Naive thymus-derived CD4-positive, alpha-beta T cell (primary cell): ENCODE measurements around the gene SUPT4H1. TPM values are rescaled to one million over a fixed set of nuclear protein-coding genes. Genes with fewer than 3 reads are reported as not detected.

ENCODE experiments used
- ATAC-seq: fragments of 150-1000 bp; cut with Tn5 transposase; 2 replicates; pipeline ENCODE4 v1.10.0; 2021; ENCODE audit warnings: mild to moderate bottlenecking, moderate library complexity
- CTCF ChIA-PET: fragments of 350-600 bp; sonication (Branson Sonifier 250); formaldehyde crosslinking; loops from one replicate; lab custom pipeline; 2021; ENCODE audit warnings: antibody characterized with exemption; lab: Charles Lee
- POLR2A ChIA-PET: fragments of 350-600 bp; sonication (Branson Sonifier 250); formaldehyde crosslinking; loops from one replicate; lab custom pipeline; 2021; ENCODE audit warnings: antibody characterized with exemption, inconsistent platforms; lab: Charles Lee
- DNase-seq, 9 donors: peaks; one replicate each; pipeline versions ENCODE4 v3.0.0 to v3.0.0-alpha.2; 2020 to 2022; ENCODE audit warnings: mixed read lengths in 1 of 9
- H3K27ac ChIP-seq: one replicate; pipeline ENCODE4 v1.7.0; 2013; ENCODE audit warnings: mild to moderate bottlenecking, low read depth, low read length, moderate library complexity
- H3K27me3 ChIP-seq, 2 donors: one replicate each; pipeline ENCODE4 v1.7.0; 2013; ENCODE audit warnings: low read length in 2 of 2, mild to moderate bottlenecking in 2 of 2, moderate library complexity in 2 of 2; ENCODE audit not compliant: control insufficient read depth in 2 of 2, insufficient read depth in 2 of 2
- H3K36me3 ChIP-seq, 3 experiments: 1 replicate in 2 of 3; 2 replicates in 1 of 3; pipeline ENCODE4 v1.7.0; 2013; ENCODE audit warnings: low read length in 3 of 3, mild to moderate bottlenecking in 3 of 3, moderate library complexity in 1 of 3; ENCODE audit not compliant: insufficient read depth in 3 of 3, control insufficient read depth in 2 of 3
- H3K4me1 ChIP-seq, 2 donors: one replicate each; pipeline ENCODE4 v1.7.0; 2013; ENCODE audit warnings: low read length in 2 of 2, mild to moderate bottlenecking in 2 of 2, moderate library complexity in 1 of 2; ENCODE audit not compliant: control insufficient read depth in 2 of 2, insufficient read depth in 2 of 2
- H3K4me3 ChIP-seq: 2 replicates; pipeline ENCODE4 v1.7.0; 2013; ENCODE audit warnings: mild to moderate bottlenecking, low read length
- H3K9me3 ChIP-seq, 3 experiments: 1 replicate in 2 of 3; 2 replicates in 1 of 3; pipeline ENCODE4 v1.7.0; 2013; ENCODE audit warnings: low read length in 3 of 3; ENCODE audit not compliant: control insufficient read depth in 2 of 3
- H3K27ac Mint-ChIP-seq, 9 donors: one replicate each; pipeline ENCODE4 v1.8.0; 2020 to 2022; ENCODE audit warnings: mixed read lengths in 9 of 9, mild to moderate bottlenecking in 8 of 9, moderate library complexity in 5 of 9, inconsistent platforms in 2 of 9
- H3K27me3 Mint-ChIP-seq, 5 donors: one replicate each; pipeline ENCODE4 v1.8.0; 2021 to 2022; ENCODE audit warnings: mixed read lengths in 5 of 5, mild to moderate bottlenecking in 1 of 5
- H3K36me3 Mint-ChIP-seq, 5 donors: one replicate each; pipeline ENCODE4 v1.8.0; 2020 to 2022; ENCODE audit warnings: mixed read lengths in 5 of 5, mild to moderate bottlenecking in 3 of 5, inconsistent platforms in 1 of 5
- H3K4me1 Mint-ChIP-seq, 7 donors: one replicate each; pipeline ENCODE4 v1.8.0; 2020 to 2022; ENCODE audit warnings: mixed read lengths in 7 of 7, mild to moderate bottlenecking in 3 of 7, inconsistent platforms in 1 of 7
- H3K4me3 Mint-ChIP-seq, 10 donors: one replicate each; pipeline ENCODE4 v1.8.0; 2020 to 2022; ENCODE audit warnings: mild to moderate bottlenecking in 10 of 10, mixed read lengths in 10 of 10, moderate library complexity in 6 of 10, inconsistent platforms in 2 of 10
- H3K9me3 Mint-ChIP-seq, 11 donors: one replicate each; pipeline ENCODE4 v1.8.0; 2020 to 2022; ENCODE audit warnings: mixed read lengths in 11 of 11, mild to moderate bottlenecking in 4 of 11, inconsistent platforms in 1 of 11, moderate library complexity in 1 of 11
- intact Hi-C, 2 donors: fragments of 100-400 bp; cut with micrococcal nuclease; formaldehyde crosslinking; loops; one replicate each; pipeline ENCODE4 v1.15.1; 2023
- polyA plus RNA-seq, 2 donors: library from polyadenylated mRNA; unstranded; fragments of 300-500 nt; fragmentation: Illumina TruSeq; gene quantifications; one replicate each; pipeline ENCODE4 v1.2.3, GENCODE V29; 2021
- total RNA-seq, 6 experiments: library from RNA in 5 of 6; stranded (reverse) in 5 of 6; gene quantifications; 1 replicate in 5 of 6; 2 replicates in 1 of 6; pipeline ENCODE4 v1.2.3 and lab custom pipeline; 2021 to 2026

Gene SUPT4H1
- total and polyA plus RNA-seq, 7 experiments from 2014 or later: 36.0 to 91.7 (median 66.8) TPM

DNA sequence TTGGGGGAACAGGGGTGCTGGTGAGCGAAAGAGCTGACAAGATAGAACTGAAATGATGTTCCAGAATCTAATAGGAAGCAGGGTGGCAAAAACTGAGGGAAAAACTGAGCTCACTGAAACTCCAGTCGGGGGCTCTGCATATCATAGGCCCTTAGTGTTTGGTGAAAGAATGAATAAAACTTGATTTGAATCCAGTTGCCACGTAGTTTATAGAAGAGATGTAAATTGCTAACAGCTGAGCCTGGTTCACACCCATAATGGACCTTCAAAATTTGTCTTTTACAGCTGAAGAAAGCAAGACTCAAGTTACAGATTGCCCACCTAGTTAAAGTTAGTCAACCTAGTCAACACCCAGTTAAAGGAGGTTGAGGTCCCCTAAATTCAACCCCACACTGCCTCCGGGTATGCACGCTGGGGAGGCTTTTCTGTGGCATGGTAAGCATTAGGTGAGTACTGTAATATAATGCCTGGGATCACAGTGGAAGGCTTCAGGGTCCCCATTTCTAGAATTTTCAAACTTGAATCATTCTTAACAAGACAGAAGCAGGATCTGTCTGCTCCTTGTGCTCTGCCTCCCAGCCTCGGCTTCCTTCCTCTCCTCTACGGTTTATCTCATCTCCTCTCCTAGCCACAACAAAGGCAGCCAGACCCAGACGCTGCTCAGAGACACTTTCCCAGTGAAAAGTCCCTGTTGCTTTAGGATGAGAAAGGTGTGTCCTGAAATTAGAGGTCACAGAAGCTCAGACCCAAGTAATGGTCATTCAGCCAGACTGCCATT, 26.9 kb upstream of the SUPT4H1 start:
- H3K9me3 ChIP-seq: no peaks in the 10 kb centered on the region
- H3K4me3 ChIP-seq: no peak overlapping the region
- no peaks in the 10 kb centered on the region for H3K27me3 ChIP-seq
- Mint-ChIP-seq H3K36me3 (peaks cover 0 to 9% (median 0%) of the 10 kb centered on the region in 5 donors), H3K9me3 (peaks cover 0 to 1% (median 0%) of the 10 kb centered on the region in 11 donors), H3K4me3 (peak overlapping the region; percentile 6 to 77 (median 58)), H3K27ac (peak overlapping the region in 4 of 9 donors; percentile 21 to 76 (median 46)), H3K4me1 (peaks cover 34 to 62% (median 56%) of the 10 kb centered on the region in 7 donors), H3K27me3 (no peaks in the 10 kb centered on the region)
- H3K4me1 ChIP-seq: peaks cover 16 to 36% of the 10 kb centered on the region in 2 donors
- no peaks in the 10 kb centered on the region for H3K36me3 ChIP-seq
- CTCF ChIA-PET: interaction anchor here (1.1 to 1.2 kb wide), 2 partner anchors 62 to 103 kb away, joined by 3 to 4 read pairs; no protein-coding TSS in a partner anchor
- DNase-seq: peak in 2 of 9 donors; percentile 14 to 18
- ATAC-seq: no peak
- intact Hi-C loops: loop anchor here (1.0 to 2.0 kb wide), 2 partner anchors 26 to 68 kb away; partner anchors contain the start of gene SUPT4H1 (in 1 of the 2)
- H3K27ac ChIP-seq: no peak overlapping the region
- POLR2A ChIA-PET: interaction anchor here (0.9 to 4.6 kb wide), 9 partner anchors 12 to 51 kb away, joined by 3 to 28 read pairs (median 5); partner anchors contain the start of gene SUPT4H1

DNA sequence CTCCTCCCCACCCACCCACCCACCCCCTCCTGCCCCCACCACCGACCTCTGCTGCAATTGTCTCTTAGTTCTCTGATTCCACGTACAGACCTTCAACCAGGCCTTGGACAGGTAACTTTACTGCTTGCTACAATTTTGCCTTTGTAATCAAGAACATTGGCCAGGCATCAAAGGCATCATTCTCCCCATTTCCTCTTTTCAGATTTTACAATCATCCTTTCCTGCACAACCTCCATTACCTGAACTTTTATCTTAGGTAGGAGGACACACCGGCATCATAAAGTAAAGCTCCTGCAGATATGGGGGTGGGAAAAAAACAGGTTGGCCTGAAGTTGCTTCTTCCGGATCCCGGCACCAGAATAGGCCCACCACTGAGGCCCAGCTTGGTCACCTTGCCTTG, 25.7 kb upstream of the SUPT4H1 start:
- ATAC-seq (no peak), DNase-seq (no peak)
- no peak overlapping the region for H3K4me3 ChIP-seq
- ChIA-PET CTCF (no interaction called here), POLR2A (interaction anchor here (0.9 to 4.6 kb wide), 3 partner anchors 17 to 24 kb away, joined by 3 to 28 read pairs (median 4); partner anchors contain the start of gene SUPT4H1)
- no peaks in the 10 kb centered on the region for H3K9me3 ChIP-seq
- H3K27me3 ChIP-seq: no peaks in the 10 kb centered on the region
- H3K27ac ChIP-seq: no peak overlapping the region
- Mint-ChIP-seq H3K4me1 (peaks cover 32 to 55% (median 51%) of the 10 kb centered on the region in 7 donors), H3K27me3 (no peaks in the 10 kb centered on the region), H3K9me3 (peaks cover 0 to 1% (median 0%) of the 10 kb centered on the region in 11 donors), H3K4me3 (peak overlapping the region in 3 of 10 donors; percentile 5 to 29 (median 5)), H3K36me3 (peaks cover 0 to 10% (median under 1%) of the 10 kb centered on the region in 5 donors), H3K27ac (no peak overlapping the region)
- no peaks in the 10 kb centered on the region for H3K36me3 ChIP-seq
- intact Hi-C loops: loop anchor here in 1 of 2 donors (2.0 kb wide), 1 partner anchor 25 kb away; the partner anchor contains the start of gene SUPT4H1
- H3K4me1 ChIP-seq: peaks cover 13 to 34% of the 10 kb centered on the region in 2 donors

DNA sequence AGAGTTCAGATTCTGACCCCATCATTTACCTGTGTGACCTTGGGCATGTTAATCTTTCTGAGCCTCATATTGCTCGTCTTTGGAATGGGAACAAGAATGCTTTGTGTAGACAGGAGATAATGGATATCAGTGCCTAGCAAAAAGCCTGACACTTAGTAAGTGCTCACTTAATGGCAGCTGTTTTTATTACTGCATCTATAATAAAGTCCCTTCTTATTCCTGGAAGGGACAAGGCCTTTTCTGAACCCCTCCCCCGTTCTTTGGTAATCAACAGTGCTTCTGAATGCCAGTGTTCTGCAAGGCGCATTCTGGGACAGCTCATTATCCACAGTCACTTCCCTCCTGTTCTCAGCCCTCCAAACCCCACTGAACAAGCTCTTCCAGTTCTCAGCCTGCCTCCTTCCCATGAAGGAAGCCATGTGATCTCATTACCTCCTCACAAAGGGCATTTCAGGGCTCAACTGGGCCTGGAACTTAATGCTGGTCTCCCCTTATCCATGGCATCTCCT, 25.1 kb upstream of the SUPT4H1 start:
- no peak overlapping the region for H3K4me3 Mint-ChIP-seq
- Histone ChIP-seq H3K9me3 (no peaks in the 10 kb centered on the region), H3K36me3 (no peaks in the 10 kb centered on the region), H3K4me1 (peaks cover 10 to 28% of the 10 kb centered on the region in 2 donors), H3K27me3 (no peaks in the 10 kb centered on the region), H3K4me3 (no peak overlapping the region), H3K27ac (no peak overlapping the region)
- H3K9me3 Mint-ChIP-seq: peaks cover 0 to 1% (median 0%) of the 10 kb centered on the region in 11 donors
- DNase-seq (no peak), ATAC-seq (no peak)
- peaks cover 0 to 12% (median 4%) of the 10 kb centered on the region in 5 donors for H3K36me3 Mint-ChIP-seq
- H3K27me3 Mint-ChIP-seq: no peaks in the 10 kb centered on the region
- H3K27ac Mint-ChIP-seq: no peak overlapping the region
- ChIA-PET POLR2A (interaction anchor here (0.9 to 4.6 kb wide), 3 partner anchors 23 to 37 kb away, joined by 3 to 28 read pairs (median 4); partner anchors contain the start of gene SUPT4H1), CTCF (no interaction called here)
- intact Hi-C loops: no loop called here
- peaks cover 27 to 50% (median 46%) of the 10 kb centered on the region in 7 donors for H3K4me1 Mint-ChIP-seq

DNA sequence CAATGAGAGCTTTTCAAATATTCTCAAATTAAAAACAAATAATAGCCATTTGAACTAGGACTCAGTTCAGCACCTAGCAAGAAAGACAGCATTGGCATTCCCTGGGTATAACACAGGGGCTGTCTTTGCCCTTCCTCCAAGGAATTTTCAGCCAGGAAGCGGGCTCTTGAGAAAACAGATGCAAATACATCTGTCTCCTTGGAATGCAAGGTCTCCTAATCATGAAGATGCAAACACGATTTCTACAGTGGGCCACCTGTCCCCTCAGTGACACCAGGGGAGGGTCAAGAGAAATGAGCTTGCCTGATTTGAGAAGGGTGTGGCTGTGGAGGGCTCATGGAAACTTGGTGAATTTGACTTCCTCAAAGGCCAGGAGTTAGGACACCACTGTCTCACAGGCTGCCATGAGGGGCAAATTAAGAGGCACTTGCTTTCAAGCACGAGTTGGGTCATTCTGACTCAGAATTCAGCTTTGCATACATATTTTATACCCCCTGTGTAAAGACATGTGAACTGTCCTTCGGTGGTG, 24.5 kb upstream of the SUPT4H1 start:
- H3K36me3 ChIP-seq: no peaks in the 10 kb centered on the region
- Mint-ChIP-seq H3K27ac (no peak overlapping the region), H3K4me3 (no peak overlapping the region), H3K4me1 (peaks cover 23 to 44% (median 41%) of the 10 kb centered on the region in 7 donors), H3K27me3 (no peaks in the 10 kb centered on the region), H3K9me3 (peaks cover 0 to 1% (median 0%) of the 10 kb centered on the region in 11 donors), H3K36me3 (peaks cover 0 to 16% (median 4%) of the 10 kb centered on the region in 5 donors)
- H3K9me3 ChIP-seq: no peaks in the 10 kb centered on the region
- H3K4me1 ChIP-seq: peaks cover 6 to 22% of the 10 kb centered on the region in 2 donors
- no peak for DNase-seq
- ChIA-PET CTCF (no interaction called here), POLR2A (interaction anchor here (0.9 to 4.6 kb wide), 2 partner anchors 23 to 38 kb away, joined by 4 to 28 read pairs; partner anchors contain the start of gene SUPT4H1)
- no peak overlapping the region for H3K4me3 ChIP-seq
- intact Hi-C loops: no loop called here
- ATAC-seq: peak; percentile 42
- H3K27ac ChIP-seq: no peak overlapping the region
- H3K27me3 ChIP-seq: no peaks in the 10 kb centered on the region

DNA sequence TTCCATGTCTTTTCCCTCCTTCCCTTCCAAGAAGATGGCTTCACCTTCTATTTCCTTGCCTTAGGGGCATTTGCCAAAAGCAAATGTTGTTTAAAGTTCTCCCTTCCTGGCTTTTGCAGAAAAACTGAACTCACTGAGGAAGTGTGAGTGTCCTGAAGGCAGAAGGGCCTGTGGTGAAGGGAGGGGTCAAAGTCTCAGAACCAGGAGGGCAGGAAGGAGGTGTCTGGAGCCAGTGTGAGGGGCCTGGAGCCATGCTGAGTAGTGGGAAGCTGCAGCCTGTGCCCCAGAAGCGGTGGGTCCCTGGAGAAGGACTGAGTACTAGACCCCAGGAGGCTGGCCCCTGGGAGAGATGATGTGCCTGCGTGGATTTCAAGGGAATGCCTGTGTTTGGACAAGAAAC, 23.8 kb upstream of the SUPT4H1 start:
- Mint-ChIP-seq H3K27me3 (no peaks in the 10 kb centered on the region), H3K36me3 (peaks cover 0 to 16% (median 4%) of the 10 kb centered on the region in 5 donors), H3K9me3 (peaks cover 0 to 1% (median 0%) of the 10 kb centered on the region in 11 donors), H3K4me3 (no peak overlapping the region), H3K27ac (no peak overlapping the region), H3K4me1 (peaks cover 24 to 38% (median 36%) of the 10 kb centered on the region in 7 donors)
- Histone ChIP-seq H3K4me3 (no peak overlapping the region), H3K27ac (no peak overlapping the region), H3K4me1 (peaks cover 6 to 18% of the 10 kb centered on the region in 2 donors), H3K9me3 (no peaks in the 10 kb centered on the region), H3K36me3 (peaks cover 0 to 1% (median 0%) of the 10 kb centered on the region in 3 experiments), H3K27me3 (no peaks in the 10 kb centered on the region)
- ATAC-seq: no peak
- intact Hi-C loops: no loop called here
- CTCF ChIA-PET: no interaction called here
- POLR2A ChIA-PET: no interaction called here
- no peak for DNase-seq

DNA sequence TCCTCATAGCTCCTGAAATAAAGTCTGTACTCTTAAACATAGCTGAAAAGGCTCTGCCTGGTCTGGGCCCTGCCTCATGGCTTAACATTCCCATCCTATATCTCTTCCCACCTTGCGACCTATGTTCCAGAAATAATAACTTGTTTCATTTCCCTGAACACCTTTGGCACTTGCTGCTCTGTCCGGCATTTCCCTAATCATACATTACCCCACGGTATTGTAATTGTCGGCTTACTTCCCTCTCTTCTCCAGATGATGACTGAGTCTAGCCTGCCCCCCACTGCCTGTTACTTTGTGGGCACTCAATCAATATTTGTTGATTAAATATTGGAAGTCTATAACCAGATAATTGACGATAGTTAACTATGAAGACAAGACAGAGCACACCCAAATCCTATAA, 23.3 kb upstream of the SUPT4H1 start:
- Histone ChIP-seq H3K9me3 (no peaks in the 10 kb centered on the region), H3K4me3 (no peak overlapping the region), H3K4me1 (peaks cover 9 to 18% of the 10 kb centered on the region in 2 donors), H3K36me3 (peaks cover 0 to 6% (median 0%) of the 10 kb centered on the region in 3 experiments), H3K27me3 (no peaks in the 10 kb centered on the region), H3K27ac (no peak overlapping the region)
- Mint-ChIP-seq H3K36me3 (peaks cover 0 to 16% (median 4%) of the 10 kb centered on the region in 5 donors), H3K27me3 (no peaks in the 10 kb centered on the region), H3K4me1 (peaks cover 26 to 37% (median 34%) of the 10 kb centered on the region in 7 donors), H3K27ac (no peak overlapping the region), H3K4me3 (no peak overlapping the region), H3K9me3 (peaks cover 0 to 1% (median 0%) of the 10 kb centered on the region in 11 donors)
- CTCF ChIA-PET: no interaction called here
- POLR2A ChIA-PET: no interaction called here
- ATAC-seq (peak; percentile 46), DNase-seq (no peak)
- intact Hi-C loops: no loop called here
